HEK293 (cell line): Measurements from ENCODE around the gene PBRM1.

Experiments used
- CTCF ChIA-PET: fragments of 350-600 bp; formaldehyde crosslinking; extraction: SDS; loops from one replicate; lab custom pipeline; 2021; ENCODE audit warnings: antibody characterized with exemption; lab: Yijun Ruan, JAX
- POLR2A ChIA-PET: fragments of 300-600 bp; formaldehyde crosslinking; extraction: SDS; loops from one replicate; lab custom pipeline; 2020; ENCODE audit warnings: antibody characterized with exemption, inconsistent platforms; lab: Yijun Ruan, JAX
- H3K27ac ChIP-seq: fragments of 200-500 bp; sonication (Bioruptor generic); 2 replicates; pipeline ENCODE4 v1.5.1; 2014; ENCODE audit warnings: low read depth, low read length, control low read depth, inconsistent platforms; ENCODE audit errors: extremely low read depth
- H3K36me3 ChIP-seq, 2 experiments: fragments of 200-500 bp in 1 of 2; sonication (Bioruptor generic) in 1 of 2; 1 replicate in 1 of 2; 2 replicates in 1 of 2; pipeline ENCODE4 v1.5.1; 2014 to 2017; ENCODE audit warnings: inconsistent platforms in 2 of 2, low read length in 2 of 2; ENCODE audit not compliant: control insufficient read depth in 2 of 2, insufficient read depth in 1 of 2
- H3K4me1 ChIP-seq: fragments of 200-500 bp; sonication (Bioruptor generic); 2 replicates; pipeline ENCODE4 v1.5.1; 2014; ENCODE audit warnings: mild to moderate bottlenecking, low read length, inconsistent platforms; ENCODE audit not compliant: control insufficient read depth, insufficient read depth
- H3K4me3 ChIP-seq: 2 replicates; pipeline ENCODE4 v1.5.1; 2011; ENCODE audit warnings: low read depth, mild to moderate bottlenecking, control low read depth, low read length, moderate library complexity
- H3K9me3 ChIP-seq: fragments of 200-500 bp; sonication (Bioruptor generic); 2 replicates; pipeline ENCODE4 v1.5.1; 2014; ENCODE audit warnings: low read depth, low read length, inconsistent platforms; ENCODE audit not compliant: control insufficient read depth, insufficient read depth
- BCL11A ChIP-seq: fragments of 450-650 bp; formaldehyde crosslinking; IDR thresholded peaks from 2 replicates; pipeline ENCODE4 v1.5.1; 2016; ENCODE audit warnings: low read depth, missing biosample characterization, missing genetic modification characterization
- GFI1B ChIP-seq: fragments of 450-650 bp; formaldehyde crosslinking; IDR thresholded peaks from 2 replicates; pipeline ENCODE4 v1.5.1; 2016; ENCODE audit warnings: missing biosample characterization, missing genetic modification characterization
- SCRT2 ChIP-seq: fragments of 450-650 bp; formaldehyde crosslinking; IDR thresholded peaks from 2 replicates; pipeline ENCODE4 v1.5.1; 2016; ENCODE audit warnings: missing biosample characterization, missing genetic modification characterization
- TSHZ1 ChIP-seq: fragments of 450-650 bp; formaldehyde crosslinking; IDR thresholded peaks from 2 replicates; pipeline ENCODE4 v1.5.1; 2016; ENCODE audit warnings: missing biosample characterization, missing genetic modification characterization, borderline replicate concordance
- WT1 ChIP-seq: fragments of 450-650 bp; formaldehyde crosslinking; IDR thresholded peaks from 2 replicates; pipeline ENCODE4 v1.5.1; 2016; ENCODE audit warnings: missing biosample characterization, missing genetic modification characterization
- YY2 ChIP-seq: fragments of 450-650 bp; formaldehyde crosslinking; IDR thresholded peaks from 2 replicates; pipeline ENCODE4 v1.5.1; 2016; ENCODE audit warnings: missing biosample characterization, missing genetic modification characterization
- ZBTB48 ChIP-seq: fragments of 450-650 bp; formaldehyde crosslinking; IDR thresholded peaks from 2 replicates; pipeline ENCODE4 v1.5.1; 2016; ENCODE audit warnings: missing biosample characterization, missing genetic modification characterization
- ZFHX2 ChIP-seq: fragments of 450-650 bp; formaldehyde crosslinking; conservative IDR thresholded peaks from 2 replicates; pipeline ENCODE4 v1.5.1; 2016; ENCODE audit warnings: missing biosample characterization, missing genetic modification characterization
- ZNF16 ChIP-seq: fragments of 450-650 bp; formaldehyde crosslinking; IDR thresholded peaks from 2 replicates; pipeline ENCODE4 v1.5.1; 2016; ENCODE audit warnings: low read depth, missing biosample characterization, missing genetic modification characterization
- ZNF18 ChIP-seq: fragments of 450-650 bp; formaldehyde crosslinking; IDR thresholded peaks from 2 replicates; pipeline ENCODE4 v1.5.1; 2016; ENCODE audit warnings: missing biosample characterization, missing genetic modification characterization
- ZNF221 ChIP-seq: fragments of 450-650 bp; formaldehyde crosslinking; IDR thresholded peaks from 2 replicates; pipeline ENCODE4 v1.5.1; 2017; ENCODE audit warnings: missing biosample characterization, missing genetic modification characterization, borderline replicate concordance
- ZNF239 ChIP-seq: fragments of 450-650 bp; formaldehyde crosslinking; IDR thresholded peaks from 2 replicates; pipeline ENCODE4 v1.5.1; 2016; ENCODE audit warnings: missing biosample characterization, missing genetic modification characterization
- ZNF24 ChIP-seq: fragments of 450-650 bp; formaldehyde crosslinking; IDR thresholded peaks from 2 replicates; pipeline ENCODE4 v1.5.1; 2016; ENCODE audit warnings: missing biosample characterization, missing genetic modification characterization
- ZNF280C ChIP-seq: fragments of 450-650 bp; formaldehyde crosslinking; IDR thresholded peaks from 2 replicates; pipeline ENCODE4 v1.5.1; 2016; ENCODE audit warnings: missing biosample characterization, missing genetic modification characterization
- ZNF37A ChIP-seq: fragments of 450-650 bp; IDR thresholded peaks from 2 replicates; pipeline ENCODE4 v1.5.1; 2018; ENCODE audit warnings: missing biosample characterization, missing genetic modification characterization
- ZNF449 ChIP-seq: fragments of 450-650 bp; formaldehyde crosslinking; IDR thresholded peaks from 2 replicates; pipeline ENCODE4 v1.5.1; 2017; ENCODE audit warnings: missing biosample characterization, mild to moderate bottlenecking, missing genetic modification characterization, moderate library complexity
- ZNF518A ChIP-seq: fragments of 450-650 bp; formaldehyde crosslinking; conservative IDR thresholded peaks from 2 replicates; pipeline ENCODE4 v1.5.1; 2016; ENCODE audit warnings: low read depth, missing biosample characterization, missing genetic modification characterization
- ZNF677 ChIP-seq: fragments of 450-650 bp; IDR thresholded peaks from 2 replicates; pipeline ENCODE4 v1.5.0; 2018; ENCODE audit warnings: missing biosample characterization, mild to moderate bottlenecking, missing genetic modification characterization, moderate library complexity

The PBRM1 gene

GRCh38 chr3:52625041-52625440, 60.7 kb downstream of the PBRM1 start:
- TF ChIP-seq BCL11A (tag by site-specific recombination) (no peak), ZNF518A (no peak), WT1 (tag by site-specific recombination) (no peak), YY2 (no peak), ZNF280C (tag by site-specific recombination) (no peak), ZFHX2 (no peak)
- H3K4me1 ChIP-seq: no peaks in the 10 kb centered on the region
- H3K9me3 ChIP-seq: no peaks in the 10 kb centered on the region
- peaks cover 17 to 74% of the 10 kb centered on the region in 2 experiments for H3K36me3 ChIP-seq
- POLR2A ChIA-PET: no interaction called here
- no peak overlapping the region for H3K4me3 ChIP-seq
- no peak overlapping the region for H3K27ac ChIP-seq
- CTCF ChIA-PET: interaction anchor here (1.4 kb wide), 1 partner anchor 10 kb away, joined by 4 read pairs; no protein-coding TSS in a partner anchor

- Histone ChIP-seq H3K4me1 (no peaks in the 10 kb centered on the region), H3K36me3 (peaks cover 13 to 68% of the 10 kb centered on the region in 2 experiments), H3K9me3 (no peaks in the 10 kb centered on the region)
- CTCF ChIA-PET: no interaction called here
- TF ChIP-seq GFI1B: no peak
- no peak for TF ChIP-seq ZNF239 (tag by site-specific recombination)
- no peak for TF ChIP-seq ZNF24 (tag by site-specific recombination)
- TF ChIP-seq, all 188 proteins: peak for 0
- Histone ChIP-seq H3K27ac (no peak overlapping the region), H3K4me3 (no peak overlapping the region)
- POLR2A ChIA-PET: interaction anchor here (0.6 kb wide), 1 partner anchor 49 kb away, joined by 3 read pairs; no protein-coding TSS in a partner anchor
Measured at GRCh38 chr3:52623234-52623792, 62.4 kb downstream of the PBRM1 start.

- peaks cover 3 to 68% of the 10 kb centered on the region in 2 experiments for H3K36me3 ChIP-seq
- POLR2A ChIA-PET: no interaction called here
- no peak overlapping the region for H3K27ac ChIP-seq
- no peaks in the 10 kb centered on the region for H3K4me1 ChIP-seq
- H3K4me3 ChIP-seq: no peak overlapping the region
- no peaks in the 10 kb centered on the region for H3K9me3 ChIP-seq
- CTCF ChIA-PET: no interaction called here
- TF ChIP-seq ZNF16 (tag by site-specific recombination) (no peak), TSHZ1 (tag by site-specific recombination) (no peak), ZNF449 (tag by site-specific recombination) (no peak), ZNF37A (tag by site-specific recombination) (no peak), ZBTB48 (tag by site-specific recombination) (no peak), ZNF677 (tag by site-specific recombination) (no peak), ZNF18 (tag by site-specific recombination) (no peak), SCRT2 (tag by site-specific recombination) (no peak), ZNF221 (tag by site-specific recombination) (no peak)
Measured at GRCh38 chr3:52620580-52620979, 65.1 kb downstream of the PBRM1 start.
